Stomach (tissue), 9 donors: ENCODE data around the gene PARL. TPM values are rescaled to one million over a fixed set of nuclear protein-coding genes. Genes with fewer than 3 reads are reported as not detected.

Experiments used
- DNase-seq, 2 donors: peaks; one replicate each; pipeline versions ENCODE4 v3.0.0 to v3.0.0-alpha.2; 2013 to 2019
- H3K27ac ChIP-seq, 5 donors: fragments of 200-600 bp in 4 of 5; sonication (generic) in 4 of 5; one replicate each; pipeline ENCODE4 v1.5.1; 2013 to 2019; ENCODE audit warnings: mild to moderate bottlenecking in 1 of 5, moderate library complexity in 1 of 5
- H3K27me3 ChIP-seq, 3 donors: fragments of 200-600 bp; sonication (generic); one replicate each; pipeline ENCODE4 v1.5.1; 2017 to 2019; ENCODE audit warnings: mixed run types in 1 of 3
- H3K36me3 ChIP-seq, 4 donors: fragments of 200-600 bp; sonication (generic); 1 replicate in 3 of 4; 2 replicates in 1 of 4; pipeline ENCODE4 v1.5.1; 2016 to 2019
- H3K4me1 ChIP-seq, 4 donors: fragments of 200-600 bp; sonication (generic); one replicate each; pipeline ENCODE4 v1.5.1; 2016 to 2019
- H3K4me3 ChIP-seq, 4 donors: fragments of 200-600 bp; sonication (generic) in 3 of 4; one replicate each; pipeline ENCODE4 v1.5.1; 2016 to 2019; ENCODE audit warnings: mild to moderate bottlenecking in 1 of 4
- H3K9me3 ChIP-seq, 4 donors: fragments of 200-600 bp; sonication (generic); one replicate each; pipeline ENCODE4 v1.5.1; 2016 to 2019
- EP300 ChIP-seq: sonication (generic); formaldehyde crosslinking; IDR thresholded peaks from one replicate; pipeline ENCODE4 v1.6.1; 2017; ENCODE audit warnings: antibody characterized with exemption
- POLR2A ChIP-seq, 4 donors: fragments of 450-650 bp; IDR thresholded peaks; one replicate each; pipeline ENCODE4 v1.6.1; 2016; ENCODE audit warnings: antibody characterized with exemption in 4 of 4, control low read depth in 2 of 4, mild to moderate bottlenecking in 1 of 4, moderate library complexity in 1 of 4
- POLR2AphosphoS5 ChIP-seq, 3 donors: sonication (generic); formaldehyde crosslinking; IDR thresholded peaks; one replicate each; pipeline ENCODE4 v1.6.1; 2016; ENCODE audit warnings: antibody characterized with exemption in 3 of 3
- WGBS, 5 donors: extraction: QIAGEN DNeasy Blood & Tissue Kit in 3 of 5; methylation state at CpG; one replicate each; pipeline versions ENCODE4 v1.1.5 to v1.1.7; 2013 to 2018; 5-methylcytosine and 5-hydroxymethylcytosine counted together
- intact Hi-C: fragments of 100-400 bp; cut with DNase I; formaldehyde crosslinking; loops from one replicate; pipeline ENCODE4 v1.15.1; 2023; ENCODE audit warnings: low total_unique reads
- polyA plus RNA-seq, 3 donors: library from polyadenylated mRNA; stranded (reverse); fragments of 200-250 nt; gene quantifications; one replicate each; pipeline ENCODE4 v1.2.3, GENCODE V29; 2013
- small RNA-seq, 4 donors: library from RNA; depleted of rRNA; stranded (forward); fragments of <200 nt; gene quantifications; one replicate each; pipeline ENCODE3, GENCODE V24; 2016
- total RNA-seq, 5 donors: library from RNA; depleted of rRNA; stranded (reverse); fragments of >200 nt; gene quantifications; one replicate each; pipeline versions ENCODE4 v1.1.0 to v1.2.3, GENCODE V29; 2014 to 2016
- TF ChIP-seq, protein P1 (sequence below), 7 experiments: fragments of 450-650 bp in 4 of 7; fragments of 200-600 bp in 3 of 7; sonication (generic) in 3 of 7; IDR thresholded peaks; one replicate each; pipeline ENCODE4 v1.5.1; 2016 to 2019; ENCODE audit warnings: antibody characterized with exemption in 7 of 7, control low read depth in 2 of 7, mild to moderate bottlenecking in 1 of 7
- donor health status: healthy with polysubstance abuse.
- donor health status: Bipolar disorder and iron deficiency.
- donor health status: healthy.

Gene PARL
- total and polyA plus RNA-seq, 8 donors, result 54.3 to 116 (median 85.0) TPM

DNA sequence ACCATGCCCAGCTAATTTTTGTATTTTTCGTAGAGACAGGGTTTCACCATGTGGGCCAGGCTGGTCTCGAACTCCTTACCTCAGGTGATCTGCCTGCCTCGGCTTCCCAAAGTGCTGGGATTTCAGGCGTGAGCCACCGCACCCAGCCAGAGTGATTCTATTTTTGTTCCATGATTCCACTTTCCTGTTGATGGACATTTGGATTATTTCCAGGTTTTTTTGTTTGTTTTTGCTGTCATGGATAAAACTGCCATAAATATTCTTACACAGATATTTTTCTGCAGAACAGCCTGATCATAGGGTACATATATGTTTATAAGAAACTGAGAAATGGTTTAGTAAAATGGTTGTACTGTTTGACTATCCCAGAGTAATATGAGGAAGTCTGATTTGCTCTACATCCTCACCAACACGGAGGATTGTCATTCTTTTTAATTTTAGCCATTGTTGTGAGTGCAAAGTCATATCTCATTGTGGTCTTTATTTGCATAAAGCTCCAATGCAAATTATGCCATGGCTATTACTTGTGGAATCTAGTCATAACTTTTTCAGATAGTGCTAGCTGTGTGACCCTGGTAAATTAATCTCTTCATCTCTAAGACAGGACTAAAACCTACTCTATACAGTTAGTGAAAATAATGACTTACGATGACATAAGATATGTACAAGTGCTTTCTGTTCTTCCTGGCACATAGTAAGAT lies 102.0 kb downstream of the PARL start:
- H3K4me3 ChIP-seq, result no peak overlapping the region
- no peak overlapping the region for H3K27ac ChIP-seq
- H3K4me1 ChIP-seq, result peaks cover 0 to 17% (median 0%) of the 10 kb centered on the region in 4 donors
- no peak for TF ChIP-seq EP300
- TF ChIP-seq POLR2A (IDR thresholded peaks at IDR 0.05), result no peak
- TF ChIP-seq, protein P1, sequence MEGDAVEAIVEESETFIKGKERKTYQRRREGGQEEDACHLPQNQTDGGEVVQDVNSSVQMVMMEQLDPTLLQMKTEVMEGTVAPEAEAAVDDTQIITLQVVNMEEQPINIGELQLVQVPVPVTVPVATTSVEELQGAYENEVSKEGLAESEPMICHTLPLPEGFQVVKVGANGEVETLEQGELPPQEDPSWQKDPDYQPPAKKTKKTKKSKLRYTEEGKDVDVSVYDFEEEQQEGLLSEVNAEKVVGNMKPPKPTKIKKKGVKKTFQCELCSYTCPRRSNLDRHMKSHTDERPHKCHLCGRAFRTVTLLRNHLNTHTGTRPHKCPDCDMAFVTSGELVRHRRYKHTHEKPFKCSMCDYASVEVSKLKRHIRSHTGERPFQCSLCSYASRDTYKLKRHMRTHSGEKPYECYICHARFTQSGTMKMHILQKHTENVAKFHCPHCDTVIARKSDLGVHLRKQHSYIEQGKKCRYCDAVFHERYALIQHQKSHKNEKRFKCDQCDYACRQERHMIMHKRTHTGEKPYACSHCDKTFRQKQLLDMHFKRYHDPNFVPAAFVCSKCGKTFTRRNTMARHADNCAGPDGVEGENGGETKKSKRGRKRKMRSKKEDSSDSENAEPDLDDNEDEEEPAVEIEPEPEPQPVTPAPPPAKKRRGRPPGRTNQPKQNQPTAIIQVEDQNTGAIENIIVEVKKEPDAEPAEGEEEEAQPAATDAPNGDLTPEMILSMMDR (IDR thresholded peaks at IDR 0.05), result no peak
- TF ChIP-seq POLR2AphosphoS5 (IDR thresholded peaks at IDR 0.05), result no peak
- no peaks in the 10 kb centered on the region for H3K9me3 ChIP-seq
- DNase-seq, result no peak
- intact Hi-C loops, result no loop called here
- peaks cover 56 to 98% (median 88%) of the 10 kb centered on the region in 4 donors for H3K36me3 ChIP-seq
- 78 to 85% (median 82%) methylated on average over 7 of the region's 7 CpGs for WGBS, 5 donors
- no peaks in the 10 kb centered on the region for H3K27me3 ChIP-seq

DNA sequence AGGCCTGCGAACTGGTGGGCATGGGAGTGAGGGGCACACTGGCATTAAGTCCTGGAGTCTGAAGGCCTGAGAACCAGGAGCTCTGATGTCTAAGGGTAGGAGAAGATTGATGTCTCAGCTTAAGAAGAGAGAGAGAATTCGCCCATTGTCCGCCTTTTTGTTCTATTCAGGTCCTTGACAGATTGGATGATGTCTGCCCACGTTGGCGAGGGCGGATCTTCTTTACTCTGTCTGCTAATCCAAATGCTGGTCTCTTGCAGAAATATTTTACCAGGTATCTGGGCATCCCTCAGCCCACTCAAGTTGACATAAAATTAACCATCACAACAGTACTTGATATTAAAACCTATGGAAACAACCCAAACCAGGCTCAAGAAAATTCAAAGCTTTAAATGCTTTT lies 103.4 kb downstream of the PARL start:
- intact Hi-C loops, result no loop called here
- Histone ChIP-seq H3K27me3 (no peaks in the 10 kb centered on the region), H3K36me3 (peaks cover 54 to 98% (median 88%) of the 10 kb centered on the region in 4 donors), H3K27ac (no peak overlapping the region), H3K9me3 (no peaks in the 10 kb centered on the region), H3K4me3 (no peak overlapping the region), H3K4me1 (peaks cover 0 to 17% (median 0%) of the 10 kb centered on the region in 4 donors)
- WGBS, 5 donors, result 95 to 99% (median 97%) methylated on average over 6 of the region's 6 CpGs
- no peak for DNase-seq
- TF ChIP-seq EP300 (no peak), POLR2AphosphoS5 (IDR thresholded peaks at IDR 0.05) (no peak), POLR2A (IDR thresholded peaks at IDR 0.05) (no peak)
- TF ChIP-seq, protein P1 (IDR thresholded peaks at IDR 0.05), result no peak

DNA sequence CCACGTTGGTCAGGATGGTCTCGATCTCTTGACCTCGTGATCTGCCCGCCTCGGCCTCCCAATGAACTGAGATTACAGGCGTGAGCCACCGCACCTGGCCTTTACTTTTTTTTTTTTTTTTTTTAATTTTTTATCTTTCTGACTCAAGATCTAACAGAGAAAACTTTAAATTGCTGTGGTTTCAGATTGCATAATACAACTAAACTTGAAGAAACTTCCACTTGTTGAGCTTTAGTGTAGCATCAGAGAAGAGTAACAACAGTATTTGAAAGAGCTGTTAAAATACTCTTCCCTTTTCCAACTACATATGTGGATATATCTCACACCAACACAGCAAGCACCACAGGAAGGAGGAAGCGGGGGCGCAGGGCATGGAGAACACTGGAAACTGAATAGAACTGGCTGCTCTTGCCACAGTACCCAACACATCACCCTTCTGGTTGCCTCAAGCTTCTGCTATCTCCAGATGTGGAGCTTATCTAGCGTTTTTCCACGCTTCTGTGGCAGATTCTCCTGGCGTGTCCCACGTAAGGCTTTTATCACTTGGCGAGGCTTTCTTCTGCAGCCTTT lies 104.7 kb downstream of the PARL start:
- peaks cover 0 to 17% (median 0%) of the 10 kb centered on the region in 4 donors for H3K4me1 ChIP-seq
- WGBS, 5 donors, result 82 to 94% (median 91%) methylated on average over 14 of the region's 14 CpGs
- peaks cover 50 to 98% (median 93%) of the 10 kb centered on the region in 4 donors for H3K36me3 ChIP-seq
- TF ChIP-seq EP300 (no peak), POLR2AphosphoS5 (IDR thresholded peaks at IDR 0.05) (no peak), POLR2A (IDR thresholded peaks at IDR 0.05) (no peak)
- TF ChIP-seq, protein P1 (IDR thresholded peaks at IDR 0.05), result no peak
- H3K4me3 ChIP-seq, result no peak overlapping the region
- intact Hi-C loops, result no loop called here
- H3K9me3 ChIP-seq, result no peaks in the 10 kb centered on the region
- no peak overlapping the region for H3K27ac ChIP-seq
- DNase-seq, result no peak
- no peaks in the 10 kb centered on the region for H3K27me3 ChIP-seq

Small RNA genes lying within 50 kb of the gene (small RNA-seq; reads per million reads assigned to genes)
- gene MIR4448, result 0 reads per million in 4 donors

Other genes starting within 250 kb of the PARL start
- gene KLHL24, start 249.3 kb downstream of the PARL start, total RNA-seq, result 100 to 1,000 TPM in 1 of 5 donors, 10 to 100 TPM in 4; 25.5 to 186 (median 49.1) TPM
- 10 to 100 TPM in 1 of 3 donors, 1 to 10 TPM in 2; 5.2 to 11.8 (median 8.0) TPM for gene KLHL24, start 249.3 kb downstream of the PARL start, polyA plus RNA-seq
- gene YEATS2, start 187.1 kb downstream of the PARL start, total RNA-seq, result 10 to 100 TPM; 18.7 to 68.8 (median 23.5) TPM
- 1 to 10 TPM; 3.1 to 4.4 (median 4.2) TPM for gene YEATS2, start 187.1 kb downstream of the PARL start, polyA plus RNA-seq
- under 1 TPM in 1 of 5 donors, not detected in 4; 0.58 TPM for gene MAP6D1, start 59.3 kb downstream of the PARL start, total RNA-seq
- 1 to 10 TPM in 1 of 3 donors, under 1 TPM in 1, not detected in 1; 0.25 to 1.0 TPM for gene MAP6D1, start 59.3 kb downstream of the PARL start, polyA plus RNA-seq
- 100 to 1,000 TPM in 3 of 5 donors, 10 to 100 TPM in 2; 62.6 to 241 (median 122) TPM for gene ABCC5, start 133.0 kb upstream of the PARL start, total RNA-seq
- 10 to 100 TPM; 16.6 to 54.1 (median 19.7) TPM for gene ABCC5, start 133.0 kb upstream of the PARL start, polyA plus RNA-seq
- gene HTR3D, start 146.9 kb upstream of the PARL start, total RNA-seq, result not detected
- not detected for gene HTR3D, start 146.9 kb upstream of the PARL start, polyA plus RNA-seq
- not detected for gene HTR3C, start 168.2 kb upstream of the PARL start, total RNA-seq
- not detected for gene HTR3C, start 168.2 kb upstream of the PARL start, polyA plus RNA-seq
- not detected for gene HTR3E, start 212.2 kb upstream of the PARL start, total RNA-seq
- not detected for gene HTR3E, start 212.2 kb upstream of the PARL start, polyA plus RNA-seq